Mononuclear cell (primary cell): ENCODE measurements around the gene PCDH11Y. TPM values are rescaled to one million over a fixed set of nuclear protein-coding genes. Genes with fewer than 3 reads are reported as not detected.
"Not testable (repeated sequence)": the region's sequence is repeated elsewhere in the genome, so short reads cannot be mapped to it uniquely, and the experiment has no call there.

Experiments used
- H3K27me3 ChIP-seq: 2 replicates; pipeline ENCODE4 v1.6.0; 2011; ENCODE audit warnings: low read length, control low read depth; ENCODE audit not compliant: insufficient read depth
- H3K4me1 ChIP-seq: 2 replicates; pipeline ENCODE4 v1.5.1; 2011; ENCODE audit warnings: mild to moderate bottlenecking, low read length, control low read depth; ENCODE audit not compliant: insufficient read depth
- H3K4me3 ChIP-seq: 2 replicates; pipeline ENCODE4 v1.5.1; 2011; ENCODE audit warnings: mild to moderate bottlenecking, low read length, moderate library complexity
- H3K9me3 ChIP-seq: 2 replicates; pipeline ENCODE4 v1.5.1; 2011; ENCODE audit warnings: low read depth, mild to moderate bottlenecking, control low read depth, low read length
- total RNA-seq: library from RNA; depleted of rRNA; stranded (reverse); fragments of >200 nt; gene quantifications from one replicate; pipeline ENCODE4 v1.2.3, GENCODE V29; 2012

PCDH11Y gene
- total RNA-seq, 1 donor, result under 0.01 TPM

GRCh38 chrY:5708727-5709126 lies 708.6 kb downstream of the PCDH11Y start:
- H3K27me3 ChIP-seq, H3K4me1 ChIP-seq, H3K4me3 ChIP-seq, H3K9me3 ChIP-seq: not testable (repeated sequence)

- not testable (repeated sequence) for H3K4me3 ChIP-seq, H3K9me3 ChIP-seq, H3K4me1 ChIP-seq, H3K27me3 ChIP-seq
Observed at GRCh38 chrY:5709788-5710381, 709.8 kb downstream of the PCDH11Y start.

- not testable (repeated sequence) for H3K27me3 ChIP-seq, H3K9me3 ChIP-seq, H3K4me1 ChIP-seq, H3K4me3 ChIP-seq
Observed at GRCh38 chrY:5761403-5761802, 761.3 kb downstream of the PCDH11Y start.

- not testable (repeated sequence) for H3K9me3 ChIP-seq, H3K4me3 ChIP-seq, H3K4me1 ChIP-seq, H3K27me3 ChIP-seq
Observed at GRCh38 chrY:5776485-5776884, 776.4 kb downstream of the PCDH11Y start.
